ENCODE data around the gene SNRPF. TPM values are rescaled to one million over a fixed set of nuclear protein-coding genes. Genes with fewer than 3 reads are reported as not detected.
A peak's percentile ranks its signal among the peaks of the same experiment; 100 is the strongest.

The SNRPF gene
- total RNA-seq, 1 donor from 2014 or later: 48.5 TPM

DNA sequence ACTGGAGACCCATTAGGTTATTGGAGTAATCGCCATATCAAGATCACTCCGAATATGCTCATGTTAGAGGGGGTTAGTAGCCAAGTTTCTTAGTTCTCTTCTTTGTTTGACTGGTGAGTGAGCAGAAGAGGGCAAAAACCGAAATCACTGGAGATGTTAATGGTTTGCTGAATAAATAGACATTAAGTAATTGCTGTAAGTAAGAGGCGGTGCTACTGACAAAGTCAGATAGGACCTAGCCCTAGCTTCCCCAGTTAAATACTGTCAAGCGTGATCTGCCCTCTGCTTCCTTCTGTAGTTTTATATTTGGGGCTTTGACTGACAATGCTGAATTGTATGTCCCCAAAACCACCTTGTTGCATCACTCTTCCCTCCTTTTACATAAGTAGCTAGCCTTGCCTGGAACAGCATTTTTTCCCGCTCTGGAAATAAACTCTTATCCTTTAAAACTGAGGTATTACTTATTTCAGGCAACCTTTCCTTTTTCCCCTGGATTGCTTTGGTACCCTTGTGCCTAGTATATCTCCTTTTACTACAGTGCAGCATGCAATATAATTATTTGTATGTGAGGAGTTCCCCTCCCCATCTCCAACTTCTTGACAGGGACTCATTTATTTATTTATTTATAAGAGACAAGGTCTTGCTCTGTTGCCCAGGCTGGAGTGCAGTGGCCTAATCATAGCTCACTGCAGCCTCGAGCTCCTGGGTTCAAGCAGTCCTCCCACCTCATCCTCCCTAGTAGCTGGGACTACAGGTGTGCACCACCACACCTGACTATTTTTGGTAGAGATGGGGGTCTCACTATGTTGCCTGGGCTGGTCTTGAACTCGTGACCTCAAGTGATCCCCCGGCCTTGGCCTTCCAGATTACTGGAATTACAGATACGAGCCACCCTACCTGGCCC is 1.4 kb downstream of the SNRPF start:
- H3K27ac Mint-ChIP-seq: no peak overlapping the region

DNA sequence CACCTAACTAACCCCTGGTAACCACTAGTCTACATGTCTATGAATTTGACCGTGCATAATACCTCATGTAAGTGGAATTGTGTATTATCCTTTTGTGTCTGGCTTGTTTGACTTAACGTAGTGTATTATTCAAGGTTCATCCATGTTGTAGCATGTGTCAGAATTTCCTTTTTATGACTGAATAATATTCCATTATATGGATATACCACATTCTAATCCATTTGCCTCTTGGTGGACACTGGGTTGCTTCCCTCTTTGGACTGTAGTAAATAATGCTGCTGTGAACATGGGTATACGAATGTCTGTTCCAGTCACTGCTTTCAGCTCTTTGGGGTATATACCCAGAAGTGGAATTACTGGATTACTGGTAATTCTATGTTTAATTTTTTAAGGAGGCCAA is 3.3 kb downstream of the SNRPF start:
- H3K27me3 Mint-ChIP-seq: no peaks in the 10 kb centered on the region
- H3K4me1 Mint-ChIP-seq (ENCODE audit: low read depth): peaks cover 6% of the 10 kb centered on the region
- H3K4me3 Mint-ChIP-seq (ENCODE audit: low read depth): no peak overlapping the region
- DNase-seq (ENCODE audit: low spot score, unreplicated experiment): no peak
- TF ChIP-seq, protein P1, sequence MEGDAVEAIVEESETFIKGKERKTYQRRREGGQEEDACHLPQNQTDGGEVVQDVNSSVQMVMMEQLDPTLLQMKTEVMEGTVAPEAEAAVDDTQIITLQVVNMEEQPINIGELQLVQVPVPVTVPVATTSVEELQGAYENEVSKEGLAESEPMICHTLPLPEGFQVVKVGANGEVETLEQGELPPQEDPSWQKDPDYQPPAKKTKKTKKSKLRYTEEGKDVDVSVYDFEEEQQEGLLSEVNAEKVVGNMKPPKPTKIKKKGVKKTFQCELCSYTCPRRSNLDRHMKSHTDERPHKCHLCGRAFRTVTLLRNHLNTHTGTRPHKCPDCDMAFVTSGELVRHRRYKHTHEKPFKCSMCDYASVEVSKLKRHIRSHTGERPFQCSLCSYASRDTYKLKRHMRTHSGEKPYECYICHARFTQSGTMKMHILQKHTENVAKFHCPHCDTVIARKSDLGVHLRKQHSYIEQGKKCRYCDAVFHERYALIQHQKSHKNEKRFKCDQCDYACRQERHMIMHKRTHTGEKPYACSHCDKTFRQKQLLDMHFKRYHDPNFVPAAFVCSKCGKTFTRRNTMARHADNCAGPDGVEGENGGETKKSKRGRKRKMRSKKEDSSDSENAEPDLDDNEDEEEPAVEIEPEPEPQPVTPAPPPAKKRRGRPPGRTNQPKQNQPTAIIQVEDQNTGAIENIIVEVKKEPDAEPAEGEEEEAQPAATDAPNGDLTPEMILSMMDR (IDR thresholded peaks at IDR 0.05; ENCODE audit: unreplicated experiment): no peak
- peaks cover 32% of the 10 kb centered on the region for H3K36me3 Mint-ChIP-seq (ENCODE audit: insufficient read depth)
- H3K9me3 Mint-ChIP-seq (ENCODE audit: low read depth): peaks cover 2% of the 10 kb centered on the region
- no peak overlapping the region for H3K27ac Mint-ChIP-seq

More for the DNA sequence above, 1.4 kb downstream of the SNRPF start:
- Mint-ChIP-seq H3K4me3 (ENCODE audit: low read depth) (peak overlapping the region; percentile 37), H3K9me3 (ENCODE audit: low read depth) (peaks cover 2% of the 10 kb centered on the region), H3K27me3 (no peaks in the 10 kb centered on the region), H3K4me1 (ENCODE audit: low read depth) (peaks cover 6% of the 10 kb centered on the region), H3K36me3 (ENCODE audit: insufficient read depth) (peaks cover 29% of the 10 kb centered on the region)
- DNase-seq (ENCODE audit: low spot score, unreplicated experiment): no peak
- TF ChIP-seq, protein P1 (IDR thresholded peaks at IDR 0.05; ENCODE audit: unreplicated experiment): no peak

DNA sequence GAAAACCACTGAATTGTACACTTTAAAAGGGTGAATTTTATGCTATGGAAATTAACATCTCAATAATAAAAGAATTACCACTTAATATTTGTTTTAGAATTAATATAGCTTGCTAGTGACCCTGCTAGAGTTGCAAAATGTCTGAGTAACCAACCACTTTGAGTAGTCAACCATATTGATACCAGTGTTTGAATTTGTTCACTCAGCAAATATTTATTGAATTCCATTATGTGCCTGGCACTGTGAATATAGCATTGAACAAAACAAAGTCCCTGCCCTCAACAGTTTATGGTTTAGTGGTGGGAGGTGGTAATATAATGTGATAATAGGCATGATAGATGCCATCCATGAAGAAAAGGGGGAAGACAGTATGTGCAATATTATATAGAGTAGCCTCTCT is 4.6 kb downstream of the SNRPF start:
- Mint-ChIP-seq H3K36me3 (ENCODE audit: insufficient read depth) (peaks cover 32% of the 10 kb centered on the region), H3K27me3 (no peaks in the 10 kb centered on the region), H3K27ac (no peak overlapping the region), H3K4me1 (ENCODE audit: low read depth) (peaks cover 5% of the 10 kb centered on the region), H3K4me3 (ENCODE audit: low read depth) (no peak overlapping the region), H3K9me3 (ENCODE audit: low read depth) (peaks cover 2% of the 10 kb centered on the region)
- TF ChIP-seq, protein P1 (IDR thresholded peaks at IDR 0.05; ENCODE audit: unreplicated experiment): no peak
- no peak for DNase-seq (ENCODE audit: low spot score, unreplicated experiment)

DNA sequence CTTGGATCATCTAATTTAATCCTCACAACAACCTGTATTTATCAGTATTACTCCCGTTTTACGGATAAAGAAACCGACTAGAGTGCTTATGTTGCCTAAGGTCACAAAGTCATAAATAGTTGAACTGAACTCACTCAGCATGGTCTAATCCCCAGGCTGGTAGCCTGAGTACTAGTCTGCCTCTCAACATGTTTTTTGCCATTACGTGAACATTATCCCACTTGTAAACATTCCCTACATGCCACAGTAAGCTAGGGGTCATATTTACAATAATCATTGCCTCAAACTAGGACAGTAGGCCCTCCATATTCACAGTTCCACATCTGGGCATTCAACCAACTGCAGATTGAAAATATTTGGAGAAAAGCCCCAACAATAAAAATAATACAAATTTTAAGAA is 12.1 kb downstream of the SNRPF start:
- Mint-ChIP-seq H3K27me3 (no peaks in the 10 kb centered on the region), H3K4me1 (ENCODE audit: low read depth) (no peaks in the 10 kb centered on the region), H3K36me3 (ENCODE audit: insufficient read depth) (peaks cover 7% of the 10 kb centered on the region), H3K27ac (no peak overlapping the region), H3K4me3 (ENCODE audit: low read depth) (no peak overlapping the region), H3K9me3 (ENCODE audit: low read depth) (no peaks in the 10 kb centered on the region)
- no peak for DNase-seq (ENCODE audit: low spot score, unreplicated experiment)
- TF ChIP-seq, protein P1 (IDR thresholded peaks at IDR 0.05; ENCODE audit: unreplicated experiment): no peak

DNA sequence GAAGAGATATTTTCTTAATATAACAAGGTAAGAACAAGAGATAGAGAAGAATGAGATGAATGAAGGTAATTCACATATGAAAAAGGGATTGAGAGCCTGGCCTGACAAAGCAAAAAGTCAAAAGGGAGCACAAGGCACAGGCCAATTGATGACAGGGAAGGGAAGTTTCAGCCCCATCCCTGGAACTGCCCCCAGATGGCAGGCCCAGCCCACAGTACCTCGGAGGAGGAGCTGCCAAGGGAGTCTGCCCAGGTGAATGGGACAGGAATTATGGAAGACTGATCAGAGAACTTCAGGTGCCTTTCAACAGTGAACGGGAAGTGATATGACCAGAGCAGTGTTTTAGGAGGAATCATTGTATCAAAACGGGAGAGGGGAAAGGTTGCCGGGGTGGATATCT is 15.7 kb downstream of the SNRPF start:
- TF ChIP-seq, protein P1 (IDR thresholded peaks at IDR 0.05; ENCODE audit: unreplicated experiment): no peak
- Mint-ChIP-seq H3K4me1 (ENCODE audit: low read depth) (no peaks in the 10 kb centered on the region), H3K27me3 (no peaks in the 10 kb centered on the region), H3K27ac (no peak overlapping the region), H3K4me3 (ENCODE audit: low read depth) (no peak overlapping the region), H3K36me3 (ENCODE audit: insufficient read depth) (peaks cover 1% of the 10 kb centered on the region), H3K9me3 (ENCODE audit: low read depth) (no peaks in the 10 kb centered on the region)
- no peak for DNase-seq (ENCODE audit: low spot score, unreplicated experiment)

Measured in progenitor cell of endocrine pancreas (in vitro differentiated cells).